HCT116 (cell line): ENCODE data around the gene ATP2B1. TPM values are rescaled to one million over a fixed set of nuclear protein-coding genes. Genes with fewer than 3 reads are reported as not detected.

ENCODE experiments used
- ATAC-seq: fragments of 200-7000 bp; cut with Tn5 transposase; 2 replicates; pipeline ENCODE4 v1.9.1; 2020; ENCODE audit warnings: mild to moderate bottlenecking, moderate library complexity
- BruUV-seq: library from RNA; stranded (reverse); fragments of 400-500 nt; replicated peaks from 2 replicates; lab custom pipeline; 2021; lab: Mats Ljungman, UMichigan
- CTCF ChIA-PET: fragments of 300-600 bp; sonication (Branson Sonifier 250); formaldehyde crosslinking; loops from one replicate; lab custom pipeline; 2021; ENCODE audit warnings: antibody characterized with exemption; lab: Charles Lee
- POLR2A ChIA-PET: fragments of 300-600, 350-600 bp; sonication (Branson Sonifier 250); formaldehyde crosslinking; loops from one replicate; lab custom pipeline; 2021; ENCODE audit warnings: antibody characterized with exemption; lab: Charles Lee
- RAD21 ChIA-PET, 2 experiments: fragments of 300-600 bp; sonication (Branson Sonifier 250); formaldehyde crosslinking; loops; one replicate each; lab custom pipeline; 2023; ENCODE audit warnings: low total read pairs in 2 of 2; ENCODE audit not compliant: uncharacterized antibody in 2 of 2, unreplicated experiment in 2 of 2, low non-redundant PET in 1 of 2; lab: Charles Lee
- DNase-seq: peaks from one replicate; pipeline ENCODE4 v3.0.0-alpha.2; 2010; ENCODE audit warnings: low read depth, low spot score
- H2AFZ ChIP-seq: fragments of 200-600 bp; shearing (Covaris generic), sonication (generic); 2 replicates; pipeline ENCODE4 v1.6.1; 2017; ENCODE audit warnings: low read depth, mixed run types, mixed read lengths, antibody characterized with exemption, low read length; ENCODE audit not compliant: poor library complexity, severe bottlenecking
- H3K27ac ChIP-seq: 2 replicates; pipeline ENCODE4 v1.5.1; 2012; ENCODE audit warnings: low read depth, low read length
- H3K27me3 ChIP-seq: fragments of 200-600 bp; sonication (generic); 2 replicates; pipeline ENCODE4 v1.6.1; 2016; ENCODE audit warnings: mixed run types, low read length, mixed read lengths; ENCODE audit not compliant: insufficient read depth
- H3K36me3 ChIP-seq, 2 experiments: fragments of 200-500 bp in 1 of 2; fragments of 200-600 bp in 1 of 2; sonication (Bioruptor generic) in 1 of 2; sonication (generic) in 1 of 2; 2 replicates each; pipeline versions ENCODE4 v1.5.1 to v1.6.1; 2014 to 2016; ENCODE audit warnings: low read length in 2 of 2, inconsistent platforms in 1 of 2, mixed read lengths in 1 of 2, mixed run types in 1 of 2; ENCODE audit not compliant: insufficient read depth in 2 of 2, control insufficient read depth in 1 of 2
- H3K4me1 ChIP-seq, 2 experiments: fragments of 200-600 bp in 1 of 2; sonication (generic) in 1 of 2; 2 replicates each; pipeline versions ENCODE4 v1.5.1 to v1.6.1; 2012 to 2017; ENCODE audit warnings: low read length in 2 of 2, inconsistent platforms in 1 of 2, mild to moderate bottlenecking in 1 of 2, mixed read lengths in 1 of 2, mixed run types in 1 of 2, moderate library complexity in 1 of 2; ENCODE audit not compliant: insufficient read depth in 2 of 2, control insufficient read depth in 1 of 2
- H3K4me2 ChIP-seq: fragments of 200-600 bp; sonication (generic); 2 replicates; pipeline ENCODE4 v1.6.1; 2017; ENCODE audit warnings: mixed run types, low read length, mixed read lengths
- H3K4me3 ChIP-seq, 2 experiments: fragments of 200-600 bp in 1 of 2; sonication (generic) in 1 of 2; replicated peaks in 1 of 2; 2 replicates each; pipeline ENCODE4 v1.5.1; 2011 to 2016; ENCODE audit warnings: low read length in 2 of 2, control low read depth in 1 of 2, low read depth in 1 of 2, mild to moderate bottlenecking in 1 of 2, mixed read lengths in 1 of 2, mixed run types in 1 of 2
- H3K79me2 ChIP-seq: fragments of 200-600 bp; sonication (generic); 2 replicates; pipeline ENCODE4 v1.6.1; 2017; ENCODE audit warnings: mild to moderate bottlenecking, mixed run types, low read length, moderate library complexity, mixed read lengths; ENCODE audit not compliant: insufficient read depth
- H3K9ac ChIP-seq: fragments of 200-600 bp; sonication (generic); 2 replicates; pipeline ENCODE4 v1.6.1; 2016; ENCODE audit warnings: low read length, mixed read lengths
- H3K9me2 ChIP-seq: fragments of 200-600 bp; sonication (generic), shearing (Covaris generic); 2 replicates; pipeline ENCODE4 v1.6.1; 2017; ENCODE audit warnings: mixed run types, mild to moderate bottlenecking, moderate library complexity; ENCODE audit not compliant: insufficient read depth
- H3K9me3 ChIP-seq, 2 experiments: fragments of 200-500 bp in 1 of 2; fragments of 200-600 bp in 1 of 2; sonication (Bioruptor generic) in 1 of 2; sonication (generic) in 1 of 2; 2 replicates each; pipeline ENCODE4 v1.6.1; 2014 to 2017; ENCODE audit warnings: low read length in 2 of 2, mixed read lengths in 2 of 2, inconsistent platforms in 1 of 2, low read depth in 1 of 2, mild to moderate bottlenecking in 1 of 2, mixed run types in 1 of 2, moderate library complexity in 1 of 2; ENCODE audit not compliant: control insufficient read depth in 1 of 2, insufficient read depth in 1 of 2
- H4K20me1 ChIP-seq: fragments of 200-600 bp; sonication (generic), shearing (Covaris generic); 2 replicates; pipeline ENCODE4 v1.6.1; 2017; ENCODE audit warnings: mixed run types, mild to moderate bottlenecking, moderate library complexity; ENCODE audit not compliant: insufficient read depth
- CTCF ChIP-seq, 3 experiments: fragments of 200-600 bp in 1 of 3; sonication (generic) in 1 of 3; IDR thresholded peaks in 2 of 3; conservative IDR thresholded peaks in 1 of 3; 2 replicates each; pipeline ENCODE4 v1.5.1; 2012 to 2017; ENCODE audit warnings: low read depth in 2 of 3, low read length in 2 of 3, antibody characterized with exemption in 1 of 3, borderline replicate concordance in 1 of 3, control low read depth in 1 of 3, mild to moderate bottlenecking in 1 of 3, mixed read lengths in 1 of 3, mixed run types in 1 of 3, moderate library complexity in 1 of 3; ENCODE audit not compliant: insufficient read depth in 1 of 3
- EGR1 ChIP-seq: IDR thresholded peaks from 2 replicates; pipeline ENCODE4 v1.6.1; 2012; ENCODE audit warnings: low read depth
- POLR2AphosphoS5 ChIP-seq: IDR thresholded peaks from 2 replicates; pipeline ENCODE4 v1.6.1; 2011; ENCODE audit warnings: mild to moderate bottlenecking, low read depth, low read length, moderate library complexity
- YY1 ChIP-seq: IDR thresholded peaks from 2 replicates; pipeline ENCODE4 v1.6.1; 2011; ENCODE audit warnings: low read length, low read depth, moderate library complexity, mild to moderate bottlenecking; ENCODE audit not compliant: insufficient replicate concordance; ENCODE audit errors: extremely low read depth
- intact Hi-C: fragments of 100-400 bp; cut with micrococcal nuclease; formaldehyde crosslinking; loops from 2 replicates; pipeline ENCODE4 v1.10.0; 2022
- total RNA-seq: library from RNA; stranded (reverse); gene quantifications from one replicate; pipeline ENCODE4 v1.2.1, GENCODE V29; 2021; ENCODE audit not compliant: unreplicated experiment

The ATP2B1 gene
- total RNA-seq, 1 experiment from 2014 or later = 62.4 TPM

GRCh38 chr12:89701606-89702206, 6.9 kb downstream of the ATP2B1 start:
- no peak overlapping the region for H3K4me3 ChIP-seq
- no peak overlapping the region for H3K4me2 ChIP-seq
- DNase-seq = no peak
- CTCF ChIA-PET = no interaction called here
- ATAC-seq = no peak
- no peaks in the 10 kb centered on the region for H3K9me2 ChIP-seq
- H3K36me3 ChIP-seq = no peaks in the 10 kb centered on the region
- H3K79me2 ChIP-seq = peaks cover 99% of the 10 kb centered on the region
- RAD21 ChIA-PET = no interaction called here
- no peaks in the 10 kb centered on the region for H3K27me3 ChIP-seq
- H3K9ac ChIP-seq = no peak overlapping the region
- intact Hi-C loops = loop anchor here (10.0 kb wide), 1 partner anchor 263 kb away; no protein-coding TSS in a partner anchor
- POLR2A ChIA-PET = no interaction called here
- H4K20me1 ChIP-seq = peaks cover 20% of the 10 kb centered on the region; the same call in 1 of the 2 replicates
- no TSS peak for BruUV-seq
- no peak for TF ChIP-seq YY1
- TF ChIP-seq EGR1 = no peak
- TF ChIP-seq POLR2AphosphoS5 = no peak
- peak in 1 of 3 experiments; percentile 45; a peak in 2 of 6 replicates for TF ChIP-seq CTCF (IDR thresholded peaks at IDR 0.05 in 2 of 3, conservative IDR thresholded peaks at IDR 0.05 in 1 of 3; ENCODE audit: borderline replicate concordance in 1 of 3, insufficient read depth in 1 of 3, low read depth in 2 of 3, low read length in 2 of 3)
- TF ChIP-seq, all 23 proteins: peak for 1
- Histone ChIP-seq H3K4me1 (peaks cover 0 to 7% of the 10 kb centered on the region in 2 experiments; a peak in 3 of 4 replicates), H2AFZ (no peak overlapping the region), H3K9me3 (no peaks in the 10 kb centered on the region), H3K27ac (no peak overlapping the region)
